Activated CD4-positive, alpha-beta T cell treated with anti-CD3 and anti-CD28 coated beads, Interleukin-2, amount 50 U/mL, for 1 hour (primary cell): Measurements from ENCODE around the gene TMEM134.
A peak's percentile ranks its signal among the peaks of the same experiment; 100 is the strongest.
"Not testable (repeated sequence)": the region's sequence is repeated elsewhere in the genome, so short reads cannot be mapped to it uniquely, and the experiment has no call there.

ENCODE experiments used
- DNase-seq: peaks from one replicate; pipeline ENCODE4 v3.0.0-alpha.2; 2020

TMEM134 gene

GRCh38 chr11:67484847-67485311, 15.8 kb upstream of the TMEM134 start:
- DNase-seq: peak; percentile 50

- DNase-seq: no peak
Measured at GRCh38 chr11:67483831-67484665, 15.0 kb upstream of the TMEM134 start.

GRCh38 chr11:67482827-67483798, 14.1 kb upstream of the TMEM134 start, which contains the start of gene AIP:
AIP (plus strand) TSS chr11:67483026; CDS start chr11:67483159, 133 bp downstream.
- peak; percentile 97 for DNase-seq

- DNase-seq: no peak
Measured at GRCh38 chr11:67482275-67482826, 13.3 kb upstream of the TMEM134 start.

GRCh38 chr11:67477344-67478050, 8.4 kb upstream of the TMEM134 start:
- not testable (repeated sequence) for DNase-seq

- not testable (repeated sequence) for DNase-seq
Measured at GRCh38 chr11:67476692-67477091, 7.6 kb upstream of the TMEM134 start.

GRCh38 chr11:67472882-67473281, 3.8 kb upstream of the TMEM134 start:
- DNase-seq: no peak

GRCh38 chr11:67470337-67471002, 1.4 kb upstream of the TMEM134 start:
- DNase-seq: no peak

GRCh38 chr11:67469508-67469811, 409 bp upstream of the TMEM134 start:
- no peak for DNase-seq

- DNase-seq: no peak
Measured at GRCh38 chr11:67468456-67468758, 644 bp downstream of the TMEM134 start.

- no peak for DNase-seq
Measured at GRCh38 chr11:67468056-67468455, 995 bp downstream of the TMEM134 start.

- no peak for DNase-seq
Measured at GRCh38 chr11:67466962-67467771, 1.9 kb downstream of the TMEM134 start.

GRCh38 chr11:67466367-67466766, 2.7 kb downstream of the TMEM134 start:
- DNase-seq: no peak

- not testable (repeated sequence) for DNase-seq
Measured at GRCh38 chr11:67465530-67465929, 3.5 kb downstream of the TMEM134 start.

GRCh38 chr11:67465189-67465510, 3.9 kb downstream of the TMEM134 start:
- DNase-seq: no peak

GRCh38 chr11:67464411-67465188, 4.5 kb downstream of the TMEM134 start:
- DNase-seq: peak; percentile 91

GRCh38 chr11:67463680-67464410, 5.2 kb downstream of the TMEM134 start:
- DNase-seq: no peak

GRCh38 chr11:67463186-67463585, 5.9 kb downstream of the TMEM134 start:
- no peak for DNase-seq

GRCh38 chr11:67458266-67458665, 10.8 kb downstream of the TMEM134 start:
- no peak for DNase-seq

- DNase-seq: no peak
Measured at GRCh38 chr11:67457453-67457852, 11.6 kb downstream of the TMEM134 start.
